Pancreas (tissue), 10 donors: ENCODE data around the gene PITX3. TPM values are rescaled to one million over a fixed set of nuclear protein-coding genes. Genes with fewer than 3 reads are reported as not detected.

Source experiments
- ATAC-seq, 4 donors: fragments of 200-7000 bp; cut with Tn5 transposase; one replicate each; pipeline versions ENCODE4 v1.8.0 to v1.9.1; 2020; ENCODE audit warnings: mild to moderate bottlenecking in 4 of 4, moderate library complexity in 4 of 4
- DNase-seq, 6 donors: peaks; one replicate each; pipeline ENCODE4 v3.0.0-alpha.2; 2020
- FAIRE-seq: peaks from 2 replicates; lab custom pipeline; 2012; peaks lifted over from hg19 to GRCh38; lab: Jason Lieb, UNC
- H3K27ac ChIP-seq, 4 donors: fragments of 200-600 bp; sonication (generic); 1 replicate in 3 of 4; 2 replicates in 1 of 4; pipeline versions ENCODE4 v1.5.0 to v1.8.0; 2020
- H3K27me3 ChIP-seq, 4 donors: fragments of 200-600 bp; one replicate each; pipeline ENCODE4 v1.8.0; 2021
- H3K36me3 ChIP-seq, 3 donors: fragments of 200-600 bp; sonication (generic) in 1 of 3; one replicate each; pipeline versions ENCODE4 v1.5.0 to v1.8.0; 2020 to 2021
- H3K4me1 ChIP-seq, 3 donors: fragments of 200-600 bp; one replicate each; pipeline ENCODE4 v1.8.0; 2021
- H3K4me3 ChIP-seq, 4 donors: fragments of 200-600 bp; sonication (generic) in 2 of 4; one replicate each; pipeline versions ENCODE4 v1.5.0 to v1.8.0; 2020 to 2021
- H3K9me3 ChIP-seq, 4 donors: fragments of 200-600 bp; one replicate each; pipeline ENCODE4 v1.8.0; 2021
- WGBS, 2 donors: extraction: QIAGEN DNeasy Blood & Tissue Kit; methylation state at CpG; one replicate each; pipeline ENCODE4 v1.1.7; 2013; 5-methylcytosine and 5-hydroxymethylcytosine counted together
- intact Hi-C, 3 donors: fragments of 100-400 bp; cut with DNase I; formaldehyde crosslinking; loops; one replicate each; pipeline versions ENCODE4 v1.11.1 to v1.14.2; 2022
- polyA plus RNA-seq, 2 donors: library from polyadenylated mRNA; stranded (reverse); fragments of 200-250 nt; gene quantifications; one replicate each; pipeline ENCODE4 v1.2.3, GENCODE V29; 2013
- total RNA-seq, 6 donors: library from RNA; stranded (reverse); fragmentation: NEBNext Ultra II Directional in 4 of 6; extraction: Animal tissue kit (Norgen Biotek cat#: 25700) in 4 of 6; gene quantifications; one replicate each; pipeline versions ENCODE4 v1.2.1 to v1.2.4, GENCODE V29; 2021 to 2023
- TF ChIP-seq, protein P1 (sequence below), 4 donors: fragments of 200-600 bp; sonication (generic) in 3 of 4; IDR thresholded peaks; one replicate each; pipeline versions ENCODE4 v1.5.0 to v1.8.0; 2021; ENCODE audit warnings: antibody characterized with exemption in 4 of 4
- donor health status: healthy with polysubstance abuse.
- donor health status: DM: no; HTN: no; CAD: no; lungs with moderate emphysema.
- donor health status: DM: no; HTN: no; CAD: no.
- donor health status: control.
- donor health status: control.
- donor health status: Bipolar disorder and iron deficiency.
- donor health status: DM: yes; HTN: yes; CAD: no.
- donor health status: DM: no; HTN: no; CAD: no.
- donor health status: DM: no; HTN: no; CAD: no.
- donor health status: DM: yes; HTN: yes; CAD: no.

The PITX3 gene
- total and polyA plus RNA-seq, 8 donors, result not detected

- TF ChIP-seq, protein P1, sequence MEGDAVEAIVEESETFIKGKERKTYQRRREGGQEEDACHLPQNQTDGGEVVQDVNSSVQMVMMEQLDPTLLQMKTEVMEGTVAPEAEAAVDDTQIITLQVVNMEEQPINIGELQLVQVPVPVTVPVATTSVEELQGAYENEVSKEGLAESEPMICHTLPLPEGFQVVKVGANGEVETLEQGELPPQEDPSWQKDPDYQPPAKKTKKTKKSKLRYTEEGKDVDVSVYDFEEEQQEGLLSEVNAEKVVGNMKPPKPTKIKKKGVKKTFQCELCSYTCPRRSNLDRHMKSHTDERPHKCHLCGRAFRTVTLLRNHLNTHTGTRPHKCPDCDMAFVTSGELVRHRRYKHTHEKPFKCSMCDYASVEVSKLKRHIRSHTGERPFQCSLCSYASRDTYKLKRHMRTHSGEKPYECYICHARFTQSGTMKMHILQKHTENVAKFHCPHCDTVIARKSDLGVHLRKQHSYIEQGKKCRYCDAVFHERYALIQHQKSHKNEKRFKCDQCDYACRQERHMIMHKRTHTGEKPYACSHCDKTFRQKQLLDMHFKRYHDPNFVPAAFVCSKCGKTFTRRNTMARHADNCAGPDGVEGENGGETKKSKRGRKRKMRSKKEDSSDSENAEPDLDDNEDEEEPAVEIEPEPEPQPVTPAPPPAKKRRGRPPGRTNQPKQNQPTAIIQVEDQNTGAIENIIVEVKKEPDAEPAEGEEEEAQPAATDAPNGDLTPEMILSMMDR (IDR thresholded peaks at IDR 0.05), result no peak
- H3K4me1 ChIP-seq, result peaks cover 0 to 19% (median 0%) of the 10 kb centered on the region in 3 donors
- intact Hi-C loops, result loop anchor here in 2 of 3 donors (5.0 to 10.0 kb wide), 3 partner anchors 54 to 247 kb away; no protein-coding TSS in a partner anchor
- ATAC-seq, result peak; percentile 33 to 39 (median 37)
- FAIRE-seq, result no peak
- peak; percentile 28 to 84 (median 58) for DNase-seq
- H3K27ac ChIP-seq, result no peak overlapping the region
- 1 to 2% methylated on average over 46 to 50 of the region's 50 CpGs for WGBS, 2 donors
- no peaks in the 10 kb centered on the region for H3K36me3 ChIP-seq
- H3K9me3 ChIP-seq, result no peaks in the 10 kb centered on the region
- peak overlapping the region; percentile 13 to 47 (median 33) for H3K4me3 ChIP-seq
- no peaks in the 10 kb centered on the region for H3K27me3 ChIP-seq
These were observed 10.9 kb downstream of the PITX3 start for GRCh38 chr10:102230264-102230860.

DNA sequence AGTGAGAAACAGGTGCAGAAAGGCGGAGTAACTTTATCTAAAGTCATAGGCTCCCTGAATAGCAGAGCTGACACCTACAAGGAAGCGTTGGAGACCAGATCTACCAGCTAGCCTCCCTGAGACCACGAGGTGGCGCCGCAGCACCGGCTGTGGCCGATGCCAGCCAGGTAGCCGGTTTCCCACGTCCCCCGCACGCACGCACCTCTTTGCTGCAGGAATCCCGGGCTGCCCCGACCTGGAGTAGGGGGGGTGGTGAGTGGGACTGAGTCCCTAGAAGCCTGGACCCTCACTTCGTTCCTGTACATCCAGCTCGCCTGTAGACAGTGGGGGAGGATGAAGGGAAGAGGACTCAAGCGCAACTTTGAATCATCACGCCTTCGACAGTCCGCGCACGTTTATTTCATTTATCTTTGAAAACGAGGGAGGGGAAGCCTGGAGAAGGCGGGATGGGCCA, 11.5 kb downstream of the PITX3 start:
- H3K27ac ChIP-seq, result no peak overlapping the region
- peak overlapping the region in 2 of 4 donors; percentile 45 to 47 for H3K4me3 ChIP-seq
- FAIRE-seq, result no peak
- TF ChIP-seq, protein P1 (IDR thresholded peaks at IDR 0.05), result peak; percentile 73 to 86 (median 82)
- H3K4me1 ChIP-seq, result peaks cover 0 to 19% (median 0%) of the 10 kb centered on the region in 3 donors
- peak; percentile 73 to 86 (median 81) for ATAC-seq
- DNase-seq, result peak; percentile 76 to 96 (median 89)
- 0 to 1% methylated on average over 24 of the region's 24 CpGs for WGBS, 2 donors
- intact Hi-C loops, result loop anchor here in 2 of 3 donors (5.0 to 10.0 kb wide), 3 partner anchors 55 to 247 kb away; no protein-coding TSS in a partner anchor
- no peaks in the 10 kb centered on the region for H3K9me3 ChIP-seq
- no peaks in the 10 kb centered on the region for H3K27me3 ChIP-seq
- no peaks in the 10 kb centered on the region for H3K36me3 ChIP-seq

- Histone ChIP-seq H3K27ac (no peak overlapping the region), H3K36me3 (no peaks in the 10 kb centered on the region), H3K9me3 (no peaks in the 10 kb centered on the region), H3K4me3 (no peak overlapping the region), H3K27me3 (no peaks in the 10 kb centered on the region), H3K4me1 (peaks cover 0 to 19% (median 0%) of the 10 kb centered on the region in 3 donors)
- WGBS, 2 donors, result 62 to 67% methylated on average over 8 of the region's 8 CpGs
- TF ChIP-seq, protein P1 (IDR thresholded peaks at IDR 0.05), result no peak
- ATAC-seq (no peak), DNase-seq (no peak), FAIRE-seq (no peak)
- intact Hi-C loops, result loop anchor here in 1 of 3 donors (5.0 kb wide), 1 partner anchor 125 kb away; no protein-coding TSS in a partner anchor
These were observed 14.3 kb downstream of the PITX3 start for GRCh38 chr10:102227050-102227449.

DNA sequence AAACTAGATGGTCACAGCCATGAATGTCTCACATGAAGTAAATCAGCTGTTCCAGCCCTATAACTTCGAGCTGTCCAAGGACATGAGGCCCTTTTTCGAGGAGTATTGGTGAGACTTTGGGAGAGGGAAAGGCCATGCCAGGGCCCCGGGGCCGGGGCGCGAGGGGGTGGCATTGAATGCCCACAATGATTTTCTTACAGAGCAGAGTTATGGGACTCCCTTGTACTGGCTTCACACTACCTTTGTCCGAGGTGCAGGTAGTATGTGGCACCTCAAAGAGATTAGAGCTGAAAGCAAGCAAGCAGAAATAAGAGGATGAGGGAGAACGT, 14.8 kb downstream of the PITX3 start:
- Histone ChIP-seq H3K9me3 (no peaks in the 10 kb centered on the region), H3K4me1 (peaks cover 0 to 16% (median 0%) of the 10 kb centered on the region in 3 donors), H3K27ac (no peak overlapping the region), H3K36me3 (no peaks in the 10 kb centered on the region), H3K4me3 (peak overlapping the region in 2 of 4 donors; percentile 13 to 31), H3K27me3 (no peaks in the 10 kb centered on the region)
- intact Hi-C loops, result loop anchor here in 1 of 3 donors (5.0 kb wide), 1 partner anchor 126 kb away; no protein-coding TSS in a partner anchor
- DNase-seq (no peak), FAIRE-seq (no peak), ATAC-seq (no peak)
- TF ChIP-seq, protein P1 (IDR thresholded peaks at IDR 0.05), result no peak
- 57 to 62% methylated on average over 8 of the region's 8 CpGs for WGBS, 2 donors
